Activated CD4-positive, alpha-beta T cell treated with anti-CD3 and anti-CD28 coated beads for 1 hour (primary cell): ENCODE measurements around the gene DPEP2NB.
A peak's percentile ranks its signal among the peaks of the same experiment; 100 is the strongest.
"Not testable (repeated sequence)": the region's sequence is repeated elsewhere in the genome, so short reads cannot be mapped to it uniquely, and the experiment has no call there.

Experiments used
- DNase-seq: peaks from one replicate; pipeline ENCODE4 v3.0.0-alpha.2; 2020

DPEP2NB gene

GRCh38 chr16:68009872-68010271 is 5.8 kb downstream of the DPEP2NB start:
- DNase-seq = not testable (repeated sequence)

- DNase-seq = no peak
These were observed 6.5 kb downstream of the DPEP2NB start for GRCh38 chr16:68009157-68009735.

- DNase-seq = no peak
These were observed 9.9 kb downstream of the DPEP2NB start for GRCh38 chr16:68005786-68006286.

GRCh38 chr16:68005211-68005610 is 10.5 kb downstream of the DPEP2NB start:
- DNase-seq = no peak

- no peak for DNase-seq
These were observed 12.7 kb downstream of the DPEP2NB start for GRCh38 chr16:68003031-68003430.

GRCh38 chr16:68000450-68000849 is 15.3 kb downstream of the DPEP2NB start:
- DNase-seq = no peak

- no peak for DNase-seq
These were observed 15.7 kb downstream of the DPEP2NB start for GRCh38 chr16:67999985-68000384.

GRCh38 chr16:67998779-67999688 is 16.7 kb downstream of the DPEP2NB start, which contains the start of gene DPEP2:
Gene DPEP2, minus strand, starts transcription at chr16:67999484. Its CDS starts 6,272 bp downstream, at chr16:67993212.
- peak; percentile 28 for DNase-seq

- not testable (repeated sequence) for DNase-seq
These were observed 17.4 kb downstream of the DPEP2NB start for GRCh38 chr16:67998231-67998778.

- no peak for DNase-seq
These were observed 19.0 kb downstream of the DPEP2NB start for GRCh38 chr16:67996666-67997065.

GRCh38 chr16:67995423-67995822 is 20.3 kb downstream of the DPEP2NB start:
- DNase-seq = no peak

- DNase-seq = not testable (repeated sequence)
These were observed 21.7 kb downstream of the DPEP2NB start for GRCh38 chr16:67994040-67994408.

GRCh38 chr16:67993207-67994039 is 22.3 kb downstream of the DPEP2NB start:
- DNase-seq = peak; percentile 73

GRCh38 chr16:67992661-67993206 is 23.0 kb downstream of the DPEP2NB start:
- DNase-seq = no peak

- no peak for DNase-seq
These were observed 25.7 kb downstream of the DPEP2NB start for GRCh38 chr16:67990018-67990386.

- DNase-seq = no peak
These were observed 26.2 kb downstream of the DPEP2NB start for GRCh38 chr16:67989322-67990017.

GRCh38 chr16:67988675-67989074 is 27.0 kb downstream of the DPEP2NB start:
- no peak for DNase-seq

GRCh38 chr16:67987460-67988160 is 28.1 kb downstream of the DPEP2NB start:
- DNase-seq = no peak

GRCh38 chr16:67986949-67987348 is 28.8 kb downstream of the DPEP2NB start:
- DNase-seq = no peak

GRCh38 chr16:67982011-67982696 is 33.6 kb downstream of the DPEP2NB start:
- DNase-seq = no peak
